ENCODE results near the gene SMIM45.
A peak's percentile ranks its signal among the peaks of the same experiment; 100 is the strongest.

The SMIM45 gene

GRCh38 chr22:41998361-41999261, 46.7 kb downstream of the SMIM45 start, which contains the start of gene WBP2NL:
Gene WBP2NL (plus strand): TSS chr22:41998788. CDS start chr22:41998819, 31 bp downstream.
- no peak within 1 kb of the TSS for H3K4me2 ChIP-seq (ENCODE audit: insufficient read depth in 1 of 2, low read depth in 2 of 2, low read length in 2 of 2)
- 96% methylated on average over 46 of the region's 71 CpGs; no CpG with 5 or more reads in 1 of the 2 experiments for WGBS, 2 experiments (ENCODE audit: extremely low coverage in 1 of 2, insufficient coverage in 1 of 2, insufficient read length in 1 of 2, insufficient replicate concordance in 2 of 2, low coverage in 1 of 2, low lambda C conversion rate in 2 of 2, missing lambda C conversion rate in 1 of 2)
- H2BK120ac ChIP-seq (replicated peaks; ENCODE audit: low read depth, low read length), result no peak within 1 kb of the TSS
- no peak within 1 kb of the TSS for H2AFZ ChIP-seq (ENCODE audit: low read length)
- H3K9ac ChIP-seq (replicated peaks in 1 of 4; ENCODE audit: extremely low read depth in 1 of 4, low read depth in 3 of 4, low read length in 3 of 4), result no peak within 1 kb of the TSS
- H3K79me1 ChIP-seq (ENCODE audit: low read depth, low read length), result no peaks in the 10 kb centered on the region
- H3K27me3 ChIP-seq (replicated peaks in 1 of 4; ENCODE audit: control insufficient read depth in 3 of 4, extremely low read depth in 1 of 4, insufficient read depth in 3 of 4, low read length in 3 of 4), result no peaks in the 10 kb centered on the region; a peak in 1 of 7 replicates
- no peak within 1 kb of the TSS for H2BK20ac ChIP-seq (ENCODE audit: low read length)
- no peak for DNase-seq (ENCODE audit: low read depth in 1 of 2, low spot score in 2 of 2)
- H2BK5ac ChIP-seq (ENCODE audit: low read depth, low read length), result no peak within 1 kb of the TSS
- H3K56ac ChIP-seq (replicated peaks; ENCODE audit: insufficient read length, low read depth, low read length), result no peak within 1 kb of the TSS
- peaks cover 0 to 4% of the 10 kb centered on the region in 2 experiments; a peak in 1 of 4 replicates for H3K9me3 ChIP-seq (ENCODE audit: insufficient read depth in 2 of 2, low read depth in 1 of 2, low read length in 1 of 2)
- H3K23me2 ChIP-seq (ENCODE audit: low read depth, low read length), result no peaks in the 10 kb centered on the region
- H2BK12ac ChIP-seq (ENCODE audit: low read depth, low read length), result no peak within 1 kb of the TSS
- ChIA-PET CTCF (ENCODE audit: partially characterized antibody) (interaction anchor here (0.6 to 1.8 kb wide), 2 partner anchors 76 to 92 kb away, joined by 3 to 4 read pairs; partner anchors contain the start of gene NDUFA6), POLR2A (ENCODE audit: partially characterized antibody) (no interaction called here)
- H4K91ac ChIP-seq (replicated peaks; ENCODE audit: insufficient read length, low read length), result no peak within 1 kb of the TSS
- no peaks in the 10 kb centered on the region for H4K20me1 ChIP-seq (replicated peaks in 1 of 2; ENCODE audit: control insufficient read depth in 1 of 2, insufficient read depth in 2 of 2, low read length in 2 of 2)
- no peak within 1 kb of the TSS for H3K23ac ChIP-seq (ENCODE audit: insufficient read length)
- H3K4me3 ChIP-seq (ENCODE audit: extremely low read depth in 1 of 4, insufficient read depth in 2 of 4, low read depth in 3 of 4, low read length in 4 of 4), result no peak within 1 kb of the TSS
- H3K79me2 ChIP-seq (ENCODE audit: control insufficient read depth in 1 of 2, insufficient read depth in 2 of 2, low read length in 2 of 2), result no peaks in the 10 kb centered on the region
- no peak within 1 kb of the TSS for H2BK15ac ChIP-seq (ENCODE audit: low read length)
- no peak within 1 kb of the TSS for H4K8ac ChIP-seq (ENCODE audit: extremely low read depth, insufficient read depth, low read length)
- no peak within 1 kb of the TSS for H3K4ac ChIP-seq (replicated peaks; ENCODE audit: insufficient read length, low read depth, low read length)
- H2AK5ac ChIP-seq (ENCODE audit: low read depth, low read length), result 0 out of 2 replicates have a peak within 1 kb of the TSS, but pooled peaks have one; percentile 33
- H4K5ac ChIP-seq (ENCODE audit: insufficient read length, low read depth, low read length), result no peak within 1 kb of the TSS
- H3K14ac ChIP-seq (ENCODE audit: insufficient read length), result no peak within 1 kb of the TSS
- H3K36me3 ChIP-seq (ENCODE audit: control insufficient read depth in 2 of 4, insufficient read depth in 4 of 4, low read length in 3 of 4), result peaks cover 6 to 25% (median 17%) of the 10 kb centered on the region in 4 experiments; a peak in 5 of 8 replicates
- H3K27ac ChIP-seq (ENCODE audit: low read depth, low read length), result no peak within 1 kb of the TSS
- no peak for FAIRE-seq
- H3K18ac ChIP-seq (ENCODE audit: extremely low read depth, low read length), result no peak within 1 kb of the TSS
- H3K4me1 ChIP-seq (replicated peaks in 1 of 4; ENCODE audit: control insufficient read depth in 3 of 4, insufficient read depth in 4 of 4, low read length in 3 of 4), result 0 out of 7 replicates have a peak, but pooled peaks cover 0 to 2% (median 0%) of the 10 kb centered on the region in 4 experiments
- TF ChIP-seq TAF1 (IDR thresholded peaks at IDR 0.05; ENCODE audit: low read depth, low read length) (no peak), YY1 (IDR thresholded peaks at IDR 0.05; ENCODE audit: low read depth, low read length) (peak; percentile 63; the same call in 1 of the 2 replicates), KDM5A (IDR thresholded peaks at IDR 0.05; ENCODE audit: low read length) (no peak), E2F6 (IDR thresholded peaks at IDR 0.05) (peak; percentile 87), JUN (IDR thresholded peaks at IDR 0.05; ENCODE audit: low read depth, low read length) (no peak), CEBPB (IDR thresholded peaks at IDR 0.05; ENCODE audit: low read depth, low read length) (no peak), SIRT6 (IDR thresholded peaks at IDR 0.05; ENCODE audit: low read length) (no peak), CBX5 (IDR thresholded peaks at IDR 0.05; ENCODE audit: low read depth, low read length) (no peak), TEAD4 (IDR thresholded peaks at IDR 0.05; ENCODE audit: low read depth, low read length) (no peak)
- TF ChIP-seq, protein P1, sequence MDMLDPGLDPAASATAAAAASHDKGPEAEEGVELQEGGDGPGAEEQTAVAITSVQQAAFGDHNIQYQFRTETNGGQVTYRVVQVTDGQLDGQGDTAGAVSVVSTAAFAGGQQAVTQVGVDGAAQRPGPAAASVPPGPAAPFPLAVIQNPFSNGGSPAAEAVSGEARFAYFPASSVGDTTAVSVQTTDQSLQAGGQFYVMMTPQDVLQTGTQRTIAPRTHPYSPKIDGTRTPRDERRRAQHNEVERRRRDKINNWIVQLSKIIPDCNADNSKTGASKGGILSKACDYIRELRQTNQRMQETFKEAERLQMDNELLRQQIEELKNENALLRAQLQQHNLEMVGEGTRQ (IDR thresholded peaks at IDR 0.05; ENCODE audit: low read length), result no peak

Data from H1 (cell line).